ENCODE results near the gene GPR21.

GPR21 gene

DNA sequence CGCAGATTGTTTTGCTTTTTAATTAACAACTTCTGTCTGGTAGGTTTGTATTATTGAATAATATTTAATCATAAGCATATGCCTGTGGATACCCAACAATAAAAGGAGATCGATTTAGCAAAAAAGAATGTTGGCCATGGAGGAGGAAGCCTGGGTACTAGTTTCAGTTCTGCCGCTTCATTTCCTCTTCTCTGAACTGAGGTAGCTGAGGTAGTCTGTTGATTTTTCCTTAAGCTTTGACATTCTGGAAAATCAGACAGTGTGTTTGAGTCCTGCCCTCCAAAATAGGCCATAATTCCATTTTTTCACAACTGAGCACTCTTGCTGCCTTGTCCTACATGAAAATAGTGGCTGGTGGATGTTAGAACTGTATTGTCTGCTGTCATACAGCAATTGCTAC, 6.0 kb upstream of the GPR21 start:
- in situ Hi-C loops (cut with HindIII; ENCODE audit: low sequenced_read_pairs), result loop anchor here (5.0 kb wide), 2 partner anchors 35 to 45 kb away; no protein-coding TSS in a partner anchor
- DNase-seq (ENCODE audit: low read depth), result no peak
- TF ChIP-seq CTCF (IDR thresholded peaks at IDR 0.05; ENCODE audit: low read depth, low read length, missing control alignments), result no peak
- no peak overlapping the region for H3K4me3 ChIP-seq (ENCODE audit: low read depth, low read length)

- no peak for DNase-seq (ENCODE audit: low read depth)
- H3K4me3 ChIP-seq (ENCODE audit: low read depth, low read length), result no peak overlapping the region
- no peak for TF ChIP-seq CTCF (IDR thresholded peaks at IDR 0.05; ENCODE audit: low read depth, low read length, missing control alignments)
- in situ Hi-C loops (cut with HindIII; ENCODE audit: low sequenced_read_pairs), result loop anchor here (5.0 kb wide), 2 partner anchors 34 to 46 kb away; no protein-coding TSS in a partner anchor
Measured at GRCh38 chr9:123028136-123028535, 5.3 kb upstream of the GPR21 start.

- DNase-seq (ENCODE audit: low read depth), result no peak
- TF ChIP-seq CTCF (IDR thresholded peaks at IDR 0.05; ENCODE audit: low read depth, low read length, missing control alignments), result no peak
- in situ Hi-C loops (cut with HindIII; ENCODE audit: low sequenced_read_pairs), result loop anchor here (5.0 kb wide), 2 partner anchors 33 to 47 kb away; no protein-coding TSS in a partner anchor
- H3K4me3 ChIP-seq (ENCODE audit: low read depth, low read length), result no peak overlapping the region
Measured at GRCh38 chr9:123028973-123029372, 4.5 kb upstream of the GPR21 start.

GRCh38 chr9:123031963-123032362, 1.5 kb upstream of the GPR21 start:
- TF ChIP-seq CTCF (IDR thresholded peaks at IDR 0.05; ENCODE audit: low read depth, low read length, missing control alignments), result no peak
- no peak for DNase-seq (ENCODE audit: low read depth)
- no peak overlapping the region for H3K4me3 ChIP-seq (ENCODE audit: low read depth, low read length)
- in situ Hi-C loops (cut with HindIII; ENCODE audit: low sequenced_read_pairs), result no loop called here

DNA sequence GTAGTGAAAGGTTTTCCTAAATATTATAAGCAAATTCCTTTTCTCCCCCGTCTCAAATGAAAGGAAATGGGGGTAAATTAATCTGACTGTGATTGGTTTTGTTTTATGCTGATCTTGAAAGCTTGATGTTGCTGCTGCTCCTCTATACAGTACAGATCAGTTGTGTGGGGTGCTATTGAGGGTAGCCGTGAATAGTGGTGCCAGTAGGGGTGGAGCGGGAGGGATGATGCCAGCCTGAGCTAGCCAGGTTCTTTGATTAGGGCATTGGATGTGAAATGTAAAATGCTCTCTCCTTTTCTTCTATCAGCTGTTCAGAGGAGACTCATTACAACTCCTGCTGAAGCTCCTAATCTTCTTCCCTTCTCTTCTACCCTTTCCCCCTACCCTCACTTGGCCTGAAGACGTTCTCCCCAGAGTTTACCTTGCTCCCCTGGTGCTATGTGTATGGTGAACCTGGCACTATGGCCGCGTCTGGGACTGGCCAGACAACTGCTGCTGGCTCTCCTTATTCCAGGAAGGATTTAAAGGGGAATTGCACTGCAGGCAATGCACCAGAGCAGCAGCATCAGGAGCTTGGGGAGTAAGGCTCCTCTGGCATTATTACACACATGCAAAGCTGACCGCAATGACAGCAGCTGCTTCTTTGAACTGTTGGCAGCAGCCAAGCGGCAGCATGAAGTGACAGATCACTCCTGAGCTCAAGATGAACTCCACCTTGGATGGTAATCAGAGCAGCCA, 566 bp downstream of the GPR21 start:
- no peak overlapping the region for H3K4me3 ChIP-seq (ENCODE audit: low read depth, low read length)
- no peak for TF ChIP-seq CTCF (IDR thresholded peaks at IDR 0.05; ENCODE audit: low read depth, low read length, missing control alignments)
- in situ Hi-C loops (cut with HindIII; ENCODE audit: low sequenced_read_pairs), result no loop called here
- DNase-seq (ENCODE audit: low read depth), result no peak

DNA sequence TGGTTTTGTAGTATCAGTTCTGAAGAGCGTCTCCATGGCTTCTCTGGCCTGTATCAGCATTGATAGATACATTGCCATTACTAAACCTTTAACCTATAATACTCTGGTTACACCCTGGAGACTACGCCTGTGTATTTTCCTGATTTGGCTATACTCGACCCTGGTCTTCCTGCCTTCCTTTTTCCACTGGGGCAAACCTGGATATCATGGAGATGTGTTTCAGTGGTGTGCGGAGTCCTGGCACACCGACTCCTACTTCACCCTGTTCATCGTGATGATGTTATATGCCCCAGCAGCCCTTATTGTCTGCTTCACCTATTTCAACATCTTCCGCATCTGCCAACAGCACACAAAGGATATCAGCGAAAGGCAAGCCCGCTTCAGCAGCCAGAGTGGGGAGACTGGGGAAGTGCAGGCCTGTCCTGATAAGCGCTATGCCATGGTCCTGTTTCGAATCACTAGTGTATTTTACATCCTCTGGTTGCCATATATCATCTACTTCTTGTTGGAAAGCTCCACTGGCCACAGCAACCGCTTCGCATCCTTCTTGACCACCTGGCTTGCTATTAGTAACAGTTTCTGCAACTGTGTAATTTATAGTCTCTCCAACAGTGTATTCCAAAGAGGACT, 1.5 kb downstream of the GPR21 start:
- no peak for TF ChIP-seq CTCF (IDR thresholded peaks at IDR 0.05; ENCODE audit: low read depth, low read length, missing control alignments)
- in situ Hi-C loops (cut with HindIII; ENCODE audit: low sequenced_read_pairs), result no loop called here
- no peak overlapping the region for H3K4me3 ChIP-seq (ENCODE audit: low read depth, low read length)
- DNase-seq (ENCODE audit: low read depth), result no peak

Data from astrocyte of the cerebellum (primary cell).